H1 (cell line): ENCODE data around the gene VAMP4. TPM values are rescaled to one million over a fixed set of nuclear protein-coding genes. Genes with fewer than 3 reads are reported as not detected.

Experiments used
- CTCF ChIA-PET: fragments of 300-600 bp; sonication (Branson Sonifier 250); formaldehyde crosslinking; loops from one replicate; lab custom pipeline; 2021; ENCODE audit not compliant: partially characterized antibody; lab: Charles Lee
- POLR2A ChIA-PET: fragments of 300-600 bp; sonication (Branson Sonifier 250); formaldehyde crosslinking; loops from one replicate; lab custom pipeline; 2021; ENCODE audit warnings: inconsistent platforms; ENCODE audit not compliant: partially characterized antibody; lab: Charles Lee
- DNase-seq, 2 experiments: peaks; one replicate each; pipeline versions ENCODE4 v3.0.0 to v3.0.0-alpha.2; 2010 to 2022; ENCODE audit warnings: low spot score in 2 of 2, low read depth in 1 of 2, mixed read lengths in 1 of 2
- FAIRE-seq: peaks from 2 replicates; lab custom pipeline; 2011; peaks lifted over from hg19 to GRCh38; lab: Jason Lieb, UNC
- H2AFZ ChIP-seq: 2 replicates; pipeline ENCODE4 v1.8.1; 2012; ENCODE audit warnings: low read length, inconsistent platforms
- H2AK5ac ChIP-seq: 2 replicates; pipeline ENCODE4 v1.6.1; 2013; ENCODE audit warnings: low read depth, low read length
- H2BK120ac ChIP-seq: replicated peaks from 2 replicates; pipeline ENCODE3; 2013; ENCODE audit warnings: low read depth, low read length, inconsistent platforms
- H2BK12ac ChIP-seq: 2 replicates; pipeline ENCODE4 v1.6.1; 2013; ENCODE audit warnings: low read depth, low read length
- H2BK15ac ChIP-seq: 2 replicates; pipeline ENCODE4 v1.6.1; 2013; ENCODE audit warnings: low read length
- H2BK20ac ChIP-seq: 2 replicates; pipeline ENCODE4 v1.6.1; 2013; ENCODE audit warnings: low read length
- H2BK5ac ChIP-seq: 2 replicates; pipeline ENCODE4 v1.6.1; 2013; ENCODE audit warnings: low read depth, low read length
- H3K14ac ChIP-seq: 2 replicates; pipeline ENCODE4 v1.6.1; 2013; ENCODE audit warnings: inconsistent platforms; ENCODE audit not compliant: insufficient read length
- H3K18ac ChIP-seq: 2 replicates; pipeline ENCODE4 v1.6.1; 2013; ENCODE audit warnings: low read length; ENCODE audit errors: extremely low read depth
- H3K23ac ChIP-seq: 2 replicates; pipeline ENCODE4 v1.6.1; 2013; ENCODE audit warnings: inconsistent platforms; ENCODE audit not compliant: insufficient read length
- H3K23me2 ChIP-seq: 2 replicates; pipeline ENCODE4 v1.6.1; 2013; ENCODE audit warnings: low read depth, low read length
- H3K27ac ChIP-seq: 2 replicates; pipeline ENCODE4 v1.6.1; 2011; ENCODE audit warnings: low read depth, low read length, inconsistent platforms
- H3K27me3 ChIP-seq, 4 experiments: replicated peaks in 1 of 4; 1 replicate in 1 of 4; 2 replicates in 3 of 4; pipeline versions ENCODE4 v1.6.1 to v1.8.1; 2011 to 2013; ENCODE audit warnings: low read length in 3 of 4, mild to moderate bottlenecking in 3 of 4, inconsistent platforms in 2 of 4, mixed read lengths in 2 of 4, moderate library complexity in 1 of 4; ENCODE audit not compliant: control insufficient read depth in 3 of 4, insufficient read depth in 3 of 4; ENCODE audit errors: extremely low read depth in 1 of 4
- H3K36me3 ChIP-seq, 4 experiments: 2 replicates each; pipeline versions ENCODE4 v1.6.1 to v1.8.1; 2011 to 2013; ENCODE audit warnings: mild to moderate bottlenecking in 4 of 4, low read length in 3 of 4, moderate library complexity in 2 of 4, control low read depth in 1 of 4, inconsistent platforms in 1 of 4; ENCODE audit not compliant: insufficient read depth in 4 of 4, control insufficient read depth in 2 of 4
- H3K4ac ChIP-seq: replicated peaks from 2 replicates; pipeline ENCODE3; 2013; ENCODE audit warnings: low read length, low read depth, mixed read lengths, inconsistent platforms; ENCODE audit not compliant: insufficient read length
- H3K4me1 ChIP-seq, 4 experiments: replicated peaks in 1 of 4; 1 replicate in 1 of 4; 2 replicates in 3 of 4; pipeline versions ENCODE4 v1.6.1 to v1.8.1; 2011 to 2013; ENCODE audit warnings: low read length in 3 of 4, inconsistent platforms in 2 of 4, mixed read lengths in 1 of 4; ENCODE audit not compliant: insufficient read depth in 4 of 4, control insufficient read depth in 3 of 4
- H3K4me2 ChIP-seq, 2 experiments: 2 replicates each; pipeline versions ENCODE4 v1.6.1 to v1.8.1; 2011 to 2013; ENCODE audit warnings: low read depth in 2 of 2, low read length in 2 of 2, control low read depth in 1 of 2, inconsistent platforms in 1 of 2, mild to moderate bottlenecking in 1 of 2; ENCODE audit not compliant: insufficient read depth in 1 of 2
- H3K4me3 ChIP-seq, 4 experiments: fragments of 200-600, 300-600 bp in 1 of 4; sonication (generic), shearing (Covaris generic), sonication (Bioruptor Twin) in 1 of 4; 2 replicates each; pipeline versions ENCODE4 v1.5.1 to v1.8.1; 2011 to 2016; ENCODE audit warnings: low read length in 4 of 4, low read depth in 3 of 4, control low read depth in 2 of 4, inconsistent platforms in 2 of 4, mild to moderate bottlenecking in 2 of 4, mixed read lengths in 1 of 4, moderate library complexity in 1 of 4; ENCODE audit not compliant: insufficient read depth in 2 of 4; ENCODE audit errors: extremely low read depth in 1 of 4
- H3K56ac ChIP-seq: replicated peaks from 2 replicates; pipeline ENCODE3; 2013; ENCODE audit warnings: low read depth, mild to moderate bottlenecking, mixed read lengths, low read length, inconsistent platforms; ENCODE audit not compliant: insufficient read length
- H3K79me1 ChIP-seq: 2 replicates; pipeline ENCODE4 v1.6.1; 2013; ENCODE audit warnings: low read depth, low read length, control low read depth
- H3K79me2 ChIP-seq, 2 experiments: 2 replicates each; pipeline versions ENCODE4 v1.6.1 to v1.8.1; 2012 to 2013; ENCODE audit warnings: low read length in 2 of 2, mild to moderate bottlenecking in 2 of 2, inconsistent platforms in 1 of 2; ENCODE audit not compliant: insufficient read depth in 2 of 2, control insufficient read depth in 1 of 2
- H3K9ac ChIP-seq, 4 experiments: replicated peaks in 1 of 4; 1 replicate in 1 of 4; 2 replicates in 3 of 4; pipeline versions ENCODE4 v1.6.1 to v1.8.1; 2011 to 2013; ENCODE audit warnings: low read depth in 3 of 4, low read length in 3 of 4, control low read depth in 2 of 4, mild to moderate bottlenecking in 2 of 4, moderate library complexity in 2 of 4, inconsistent platforms in 1 of 4; ENCODE audit errors: extremely low read depth in 1 of 4
- H3K9me3 ChIP-seq, 2 experiments: 2 replicates each; pipeline versions ENCODE4 v1.6.1 to v1.8.1; 2012 to 2013; ENCODE audit warnings: mild to moderate bottlenecking in 2 of 2, moderate library complexity in 2 of 2, control low read depth in 1 of 2, inconsistent platforms in 1 of 2, low read depth in 1 of 2, low read length in 1 of 2, mixed read lengths in 1 of 2; ENCODE audit not compliant: insufficient read depth in 2 of 2
- H4K20me1 ChIP-seq, 2 experiments: replicated peaks in 1 of 2; 2 replicates each; pipeline versions ENCODE3 to v1.8.1; 2011 to 2013; ENCODE audit warnings: inconsistent platforms in 2 of 2, low read length in 2 of 2, mild to moderate bottlenecking in 1 of 2; ENCODE audit not compliant: insufficient read depth in 2 of 2, control insufficient read depth in 1 of 2
- H4K5ac ChIP-seq: 2 replicates; pipeline ENCODE4 v1.6.1; 2013; ENCODE audit warnings: low read length, low read depth, mixed read lengths, inconsistent platforms; ENCODE audit not compliant: insufficient read length
- H4K8ac ChIP-seq: 2 replicates; pipeline ENCODE4 v1.8.0; 2013; ENCODE audit warnings: mild to moderate bottlenecking, moderate library complexity, low read length, inconsistent platforms; ENCODE audit not compliant: insufficient read depth; ENCODE audit errors: extremely low read depth
- H4K91ac ChIP-seq: replicated peaks from 2 replicates; pipeline ENCODE3; 2013; ENCODE audit warnings: low read length, mixed read lengths, inconsistent platforms; ENCODE audit not compliant: insufficient read length
- CHD1 ChIP-seq: IDR thresholded peaks from 2 replicates; pipeline ENCODE4 v1.6.1; 2012; ENCODE audit warnings: low read depth, low read length, improper control_type of control experiment
- FOSL1 ChIP-seq: IDR thresholded peaks from 2 replicates; pipeline ENCODE4 v1.6.1; 2011; ENCODE audit warnings: mild to moderate bottlenecking, low read depth, low read length, moderate library complexity; ENCODE audit not compliant: insufficient read depth
- SRF ChIP-seq: IDR thresholded peaks from 2 replicates; pipeline ENCODE4 v1.6.1; 2011; ENCODE audit warnings: mild to moderate bottlenecking, low read depth, low read length, moderate library complexity
- WGBS, 2 experiments: shearing (Covaris generic) in 1 of 2; methylation state at CpG; one replicate each; pipeline versions ENCODE4 v1.1.6 to v1.1.7; 2013 to 2015; ENCODE audit warnings: low lambda C conversion rate in 2 of 2, mixed read lengths in 2 of 2, inconsistent platforms in 1 of 2, low coverage in 1 of 2, missing lambda C conversion rate in 1 of 2; ENCODE audit not compliant: insufficient replicate concordance in 2 of 2, insufficient coverage in 1 of 2, insufficient read length in 1 of 2; ENCODE audit errors: extremely low coverage in 1 of 2, missing lambda C conversion rate in 1 of 2; 5-methylcytosine and 5-hydroxymethylcytosine counted together
- polyA plus RNA-seq, 7 experiments: library from polyadenylated mRNA; depleted of rRNA in 3 of 7; stranded (reverse) in 5 of 7; unstranded in 2 of 7; fragments of >200 nt in 5 of 7; fragments of 200-250 nt in 2 of 7; gene quantifications; 1 replicate in 5 of 7; 2 replicates in 1 of 7; 4 replicates in 1 of 7; pipeline versions ENCODE4 v1.2.1 to v1.2.3, GENCODE V29; 2011 to 2013; ENCODE audit warnings: missing spikeins in 2 of 7, mixed read lengths in 2 of 7
- total RNA-seq: library from RNA; stranded (reverse); fragmentation: NEBNext Ultra II Directional; extraction: Animal tissue kit (Norgen Biotek cat#: 25700); gene quantifications from 2 replicates; pipeline ENCODE4 v1.2.1, GENCODE V29; 2021

The VAMP4 gene
- total and polyA plus RNA-seq, 2 of the 8 experiments (the other 6 are each of a cell fraction or from before 2014, with no cell fraction given) = 1.6 to 13.9 TPM

DNA sequence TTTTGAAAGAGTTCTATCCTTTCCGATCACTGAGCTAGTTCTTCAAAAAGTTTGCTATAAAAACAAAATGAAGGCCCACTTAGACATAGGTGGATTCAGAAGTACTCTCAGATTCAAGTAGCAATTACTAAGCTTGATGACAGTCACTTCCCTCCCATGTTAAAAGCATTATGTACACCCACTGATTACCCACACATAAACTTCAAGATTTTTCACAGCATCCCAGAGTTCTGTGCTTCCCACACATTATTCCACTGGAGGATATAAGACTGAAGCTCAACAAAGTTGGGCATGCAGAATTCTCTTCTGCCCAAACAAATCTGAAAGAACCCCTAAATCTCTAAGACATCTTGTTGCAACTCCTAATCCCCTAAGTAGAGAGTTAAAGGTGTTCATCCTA, 29.5 kb downstream of the VAMP4 start:
- FAIRE-seq (no peak), DNase-seq (no peak)
- Histone ChIP-seq H3K56ac (no peak overlapping the region), H2BK20ac (no peak overlapping the region), H3K36me3 (no peaks in the 10 kb centered on the region), H3K4me3 (no peak overlapping the region), H2BK12ac (no peak overlapping the region), H4K20me1 (no peaks in the 10 kb centered on the region), H3K23ac (no peak overlapping the region), H3K79me1 (no peaks in the 10 kb centered on the region), H3K9ac (no peak overlapping the region), H3K18ac (no peak overlapping the region), H4K5ac (no peak overlapping the region), H2BK5ac (no peak overlapping the region), H3K27me3 (no peaks in the 10 kb centered on the region), H4K8ac (no peak overlapping the region), H2AK5ac (no peak overlapping the region), H3K14ac (no peak overlapping the region), H3K4me1 (no peaks in the 10 kb centered on the region), H4K91ac (no peak overlapping the region), H3K4ac (no peak overlapping the region), H2AFZ (no peak overlapping the region), H3K27ac (no peak overlapping the region), H2BK120ac (no peak overlapping the region), H3K79me2 (no peaks in the 10 kb centered on the region), H2BK15ac (no peak overlapping the region), H3K4me2 (no peak overlapping the region), H3K23me2 (no peaks in the 10 kb centered on the region), H3K9me3 (no peaks in the 10 kb centered on the region)
- WGBS, 2 experiments = 92% methylated on average over 1 of the region's 1 CpG; no CpG with 5 or more reads in 1 of the 2 experiments
- POLR2A ChIA-PET = no interaction called here
- CTCF ChIA-PET = interaction anchor here (1.0 to 3.2 kb wide), 5 partner anchors 10 to 71 kb away, joined by 3 to 29 read pairs (median 4); no protein-coding TSS in a partner anchor
- TF ChIP-seq FOSL1 (no peak), CHD1 (no peak), SRF (no peak)
